GM19467 (cell line): ENCODE results near the gene NFASC.

ENCODE experiments used
- ATAC-seq: cut with Tn5 transposase; IDR thresholded peaks from one replicate; pipeline ENCODE4 v1.9.1; 2021; ENCODE audit warnings: mild to moderate bottlenecking, moderate library complexity; ENCODE audit not compliant: unreplicated experiment

NFASC gene

DNA sequence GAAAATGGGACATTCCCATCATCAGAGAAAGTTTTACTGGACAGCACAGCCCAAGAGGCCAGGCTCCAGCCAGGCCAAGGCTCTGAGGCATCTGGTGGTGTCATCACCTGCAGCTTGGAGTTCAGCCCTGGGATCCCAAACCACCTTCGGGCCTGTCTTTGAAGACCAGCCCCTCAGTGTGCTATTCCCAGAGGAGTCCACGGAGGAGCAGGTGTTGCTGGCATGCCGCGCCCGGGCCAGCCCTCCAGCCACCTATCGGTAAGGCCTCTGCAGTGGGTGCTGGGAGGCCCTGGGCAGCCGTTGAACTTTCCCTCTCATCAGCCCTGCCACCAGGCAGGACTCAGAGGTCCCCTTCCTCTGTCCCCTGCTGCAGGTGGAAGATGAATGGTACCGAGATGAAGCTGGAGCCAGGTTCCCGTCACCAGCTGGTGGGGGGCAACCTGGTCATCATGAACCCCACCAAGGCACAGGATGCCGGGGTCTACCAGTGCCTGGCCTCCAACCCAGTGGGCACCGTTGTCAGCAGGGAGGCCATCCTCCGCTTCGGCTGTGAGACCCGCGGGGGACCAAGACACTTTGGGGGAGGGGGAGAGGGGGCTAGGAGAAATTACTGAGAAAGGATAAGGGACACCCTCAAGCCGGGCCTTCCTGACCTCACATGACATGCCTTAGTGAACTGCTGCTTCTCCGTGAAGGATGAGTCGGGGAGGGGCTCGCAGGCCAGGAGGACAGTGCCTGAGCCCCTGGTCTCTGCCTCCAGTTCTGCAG is 187.3 kb downstream of the NFASC start:
- ATAC-seq, result no peak

GRCh38 chr1:205058853-205059252 is 188.2 kb downstream of the NFASC start:
- ATAC-seq, result no peak

DNA sequence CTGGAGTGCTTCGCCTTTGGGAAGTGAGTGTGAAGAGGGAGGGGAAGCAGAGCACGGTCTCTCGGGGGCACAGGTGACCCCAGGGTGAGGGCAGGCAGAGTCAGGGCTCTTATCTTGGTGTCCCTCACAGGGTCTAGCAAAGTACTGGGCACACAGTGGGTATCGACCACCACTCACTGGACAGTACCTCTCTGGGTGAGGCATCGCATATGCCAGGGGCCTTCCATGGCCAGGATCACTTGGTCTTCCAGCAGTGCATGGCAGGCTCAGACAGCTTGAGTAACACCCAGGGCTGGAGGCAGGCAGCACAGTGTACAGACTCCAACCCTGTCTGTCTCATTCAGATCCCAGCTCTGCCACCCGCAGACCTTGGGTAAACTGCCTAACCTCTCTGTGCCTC is 189.0 kb downstream of the NFASC start:
- ATAC-seq, result no peak

DNA sequence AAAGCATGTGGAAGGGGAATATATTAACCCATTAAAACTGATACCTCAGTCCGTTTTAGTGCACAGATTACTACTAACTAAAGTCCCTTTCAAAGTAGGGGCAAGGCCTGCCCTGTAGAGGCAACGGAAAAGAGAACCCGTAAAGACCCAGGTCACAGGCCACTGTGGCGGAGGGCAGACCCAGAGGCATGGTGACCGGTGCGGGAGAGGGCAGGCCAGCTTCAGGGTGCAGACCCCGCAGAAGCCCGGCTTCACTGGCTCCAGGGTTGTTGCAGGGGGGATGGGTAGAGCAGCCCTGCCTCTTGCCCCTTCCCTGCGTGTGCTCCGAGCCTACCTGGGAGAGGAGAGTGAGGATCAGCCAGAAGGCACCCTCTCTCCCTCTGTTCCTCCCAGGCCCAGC is 190.1 kb downstream of the NFASC start:
- ATAC-seq, result no peak

- ATAC-seq, result no peak
Measured at GRCh38 chr1:205061227-205061626, 190.6 kb downstream of the NFASC start.

GRCh38 chr1:205061665-205062069 is 191.0 kb downstream of the NFASC start:
- no peak for ATAC-seq

DNA sequence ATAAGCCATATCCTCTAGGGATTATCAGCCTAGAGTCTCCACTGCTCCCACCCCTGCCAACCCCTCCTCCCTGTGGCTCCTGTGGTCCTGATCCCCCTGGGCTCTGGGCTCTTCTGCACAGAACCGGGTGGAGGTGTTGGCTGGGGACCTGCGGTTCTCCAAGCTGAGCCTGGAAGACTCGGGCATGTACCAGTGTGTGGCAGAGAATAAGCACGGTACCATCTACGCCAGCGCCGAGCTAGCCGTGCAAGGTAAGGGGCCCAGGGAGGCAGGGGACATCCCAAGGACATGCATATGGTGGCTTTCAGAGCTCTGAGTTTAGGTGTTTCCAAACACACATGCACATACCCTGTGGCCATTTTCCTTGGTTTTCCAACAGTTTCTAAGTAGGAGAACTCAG is 191.7 kb downstream of the NFASC start:
- ATAC-seq, result no peak

GRCh38 chr1:205062895-205063294 is 192.2 kb downstream of the NFASC start:
- ATAC-seq, result no peak

GRCh38 chr1:205064301-205064700 is 193.6 kb downstream of the NFASC start:
- ATAC-seq, result no peak

- no peak for ATAC-seq
Measured at GRCh38 chr1:205064741-205065316, 194.2 kb downstream of the NFASC start.

DNA sequence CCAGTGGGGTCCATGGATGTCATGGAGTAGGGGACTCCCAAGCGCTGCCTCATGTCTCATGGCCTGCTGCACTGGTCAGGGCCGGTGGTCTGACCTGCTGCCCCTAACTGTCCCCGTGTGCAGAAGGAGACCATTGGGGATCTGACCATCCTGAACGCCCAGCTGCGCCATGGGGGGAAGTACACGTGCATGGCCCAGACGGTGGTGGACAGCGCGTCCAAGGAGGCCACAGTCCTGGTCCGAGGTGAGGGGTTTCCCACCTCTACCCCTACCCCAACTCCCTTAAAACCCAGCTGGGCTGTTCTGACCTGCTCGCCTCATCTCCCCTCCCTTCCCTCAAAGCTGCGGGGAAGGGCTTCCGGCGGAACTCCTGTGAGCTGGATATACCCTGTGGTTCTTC is 195.0 kb downstream of the NFASC start:
- no peak for ATAC-seq

DNA sequence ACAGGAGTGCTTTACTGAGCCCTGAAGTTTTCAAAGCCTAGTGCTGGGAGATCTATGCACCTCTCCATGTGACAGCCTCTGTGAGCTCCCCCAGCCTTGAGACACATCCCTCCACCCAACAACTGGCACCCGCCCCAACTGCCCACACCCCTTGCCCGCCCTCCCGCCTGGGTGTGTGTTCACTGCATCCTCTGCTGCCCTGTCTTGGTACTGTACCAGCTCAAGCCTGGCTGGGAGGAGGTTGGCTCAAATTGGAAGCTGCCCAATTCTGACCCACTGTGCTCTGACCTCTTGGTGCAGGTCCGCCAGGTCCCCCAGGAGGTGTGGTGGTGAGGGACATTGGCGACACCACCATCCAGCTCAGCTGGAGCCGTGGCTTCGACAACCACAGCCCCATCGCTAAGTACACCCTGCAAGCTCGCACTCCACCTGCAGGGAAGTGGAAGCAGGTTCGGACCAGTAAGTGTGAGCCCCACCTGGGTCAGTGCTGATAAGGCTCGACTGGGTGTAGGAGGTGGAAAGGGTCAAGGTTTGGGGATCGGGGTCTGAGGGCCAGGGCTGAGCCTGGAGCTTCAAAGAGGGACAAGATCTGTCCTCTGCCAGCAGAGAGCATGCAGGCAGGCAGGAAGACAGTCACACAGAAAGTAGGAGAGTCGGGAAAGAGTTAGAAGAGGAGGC is 195.6 kb downstream of the NFASC start:
- ATAC-seq, result no peak

GRCh38 chr1:205067031-205067430 is 196.4 kb downstream of the NFASC start:
- ATAC-seq, result no peak

- ATAC-seq, result no peak
Measured at GRCh38 chr1:205068001-205068400, 197.3 kb downstream of the NFASC start.

- ATAC-seq, result no peak
Measured at GRCh38 chr1:205068457-205069040, 197.9 kb downstream of the NFASC start.

GRCh38 chr1:205069371-205070125 is 198.9 kb downstream of the NFASC start:
- ATAC-seq, result no peak

GRCh38 chr1:205071028-205071409 is 200.4 kb downstream of the NFASC start:
- no peak for ATAC-seq

DNA sequence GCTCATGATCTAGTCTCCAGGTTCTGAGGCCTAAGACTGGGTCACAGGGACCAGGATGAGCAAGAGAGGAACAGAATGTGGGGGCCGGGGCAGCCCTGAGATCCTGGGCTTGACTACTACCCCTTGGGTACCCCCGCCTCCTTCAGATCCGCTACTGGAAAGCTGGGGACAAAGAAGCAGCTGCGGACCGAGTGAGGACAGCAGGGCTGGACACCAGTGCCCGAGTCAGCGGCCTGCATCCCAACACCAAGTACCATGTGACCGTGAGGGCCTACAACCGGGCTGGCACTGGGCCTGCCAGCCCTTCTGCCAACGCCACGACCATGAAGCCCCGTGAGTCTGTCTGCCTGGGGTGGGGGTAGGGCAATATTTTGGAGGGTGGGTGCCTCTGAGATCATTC is 201.1 kb downstream of the NFASC start:
- no peak for ATAC-seq

- ATAC-seq, result no peak
Measured at GRCh38 chr1:205072286-205072685, 201.6 kb downstream of the NFASC start.
